ENCODE data around the gene PRM3.

Gene PRM3

GRCh38 chr16:11242658-11243057, 30.8 kb downstream of the PRM3 start:
- DNase-seq: no peak

GRCh38 chr16:11241480-11242204, 31.8 kb downstream of the PRM3 start:
- DNase-seq: no peak

- DNase-seq: no peak
These were observed 32.6 kb downstream of the PRM3 start for GRCh38 chr16:11240636-11241473.

- no peak for DNase-seq
These were observed 33.5 kb downstream of the PRM3 start for GRCh38 chr16:11239644-11240632.

GRCh38 chr16:11238272-11239202, 34.9 kb downstream of the PRM3 start:
- DNase-seq: no peak

GRCh38 chr16:11236461-11237254, 36.8 kb downstream of the PRM3 start:
- no peak for DNase-seq

- no peak for DNase-seq
These were observed 37.8 kb downstream of the PRM3 start for GRCh38 chr16:11235703-11235991.

- no peak for DNase-seq
These were observed 38.3 kb downstream of the PRM3 start for GRCh38 chr16:11234884-11235702.

- DNase-seq: no peak
These were observed 39.6 kb downstream of the PRM3 start for GRCh38 chr16:11233727-11234376.

- DNase-seq: no peak
These were observed 40.3 kb downstream of the PRM3 start for GRCh38 chr16:11232852-11233726.

GRCh38 chr16:11232302-11232851, 41.1 kb downstream of the PRM3 start:
- no peak for DNase-seq

GRCh38 chr16:11231367-11231970, 42.0 kb downstream of the PRM3 start:
- DNase-seq: no peak

GRCh38 chr16:11229906-11230305, 43.5 kb downstream of the PRM3 start:
- DNase-seq: no peak

- DNase-seq: no peak
These were observed 44.0 kb downstream of the PRM3 start for GRCh38 chr16:11229432-11229831.

- no peak for DNase-seq
These were observed 47.5 kb downstream of the PRM3 start for GRCh38 chr16:11225677-11226549.

GRCh38 chr16:11224894-11225676, 48.3 kb downstream of the PRM3 start:
- DNase-seq: no peak
